HCT116 (cell line): ENCODE results near the gene PLCXD3.

ENCODE experiments used
- ELF1 ChIP-seq: IDR thresholded peaks from 2 replicates; pipeline ENCODE4 v1.6.1; 2012; ENCODE audit warnings: low read depth, borderline replicate concordance
- FOSL1 ChIP-seq: IDR thresholded peaks from 2 replicates; pipeline ENCODE4 v1.6.1; 2012; ENCODE audit warnings: low read depth
- MAX ChIP-seq: IDR thresholded peaks from 2 replicates; pipeline ENCODE4 v1.6.1; 2012
- POLR2A ChIP-seq: IDR thresholded peaks from 2 replicates; pipeline ENCODE4 v1.7.0; 2011; ENCODE audit warnings: borderline replicate concordance; ENCODE audit not compliant: insufficient read depth, insufficient read length; ENCODE audit errors: extremely low read depth
- TF ChIP-seq, protein P1 (sequence below), 3 experiments: fragments of 200-600 bp in 1 of 3; sonication (generic) in 1 of 3; IDR thresholded peaks in 2 of 3; conservative IDR thresholded peaks in 1 of 3; 2 replicates each; pipeline ENCODE4 v1.5.1; 2012 to 2017; ENCODE audit warnings: low read depth in 2 of 3, low read length in 2 of 3, antibody characterized with exemption in 1 of 3, borderline replicate concordance in 1 of 3, control low read depth in 1 of 3, mild to moderate bottlenecking in 1 of 3, mixed read lengths in 1 of 3, mixed run types in 1 of 3, moderate library complexity in 1 of 3; ENCODE audit not compliant: insufficient read depth in 1 of 3
- TF ChIP-seq, protein P2 (sequence below): IDR thresholded peaks from 2 replicates; pipeline ENCODE4 v1.6.1; 2012; ENCODE audit warnings: low read depth

DNA sequence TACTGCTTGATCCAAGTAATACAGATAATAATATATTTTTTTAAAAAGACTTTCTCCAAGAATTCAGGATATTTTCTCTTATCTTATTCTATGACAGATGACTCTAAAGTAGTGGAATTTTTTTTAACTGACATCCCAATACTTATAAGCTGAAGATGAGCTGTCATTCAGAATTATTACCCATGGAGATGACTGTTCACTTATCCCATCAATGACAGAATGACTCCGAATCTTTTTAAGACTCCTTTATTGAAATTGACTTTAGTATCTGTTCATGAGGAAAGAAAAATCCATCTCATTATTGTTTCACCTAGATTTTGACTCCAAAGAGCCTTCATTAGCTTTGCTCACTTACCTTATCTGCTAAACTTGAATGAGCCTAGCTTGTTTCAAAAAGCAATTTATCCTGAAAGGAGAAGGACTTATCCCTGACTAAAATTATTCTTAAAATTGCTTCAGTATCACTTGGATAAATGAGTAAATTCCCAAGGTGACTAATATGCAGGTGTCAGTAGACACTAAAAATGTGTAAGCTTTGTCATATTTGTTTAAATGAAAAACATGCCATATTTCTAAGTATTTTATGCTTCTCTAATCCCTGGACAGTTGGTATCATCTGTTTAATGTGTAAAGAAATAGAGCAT, 146.9 kb downstream of the PLCXD3 start:
- TF ChIP-seq MAX = no peak
- TF ChIP-seq POLR2A = no peak
- no peak for TF ChIP-seq ELF1
- TF ChIP-seq, protein P1, sequence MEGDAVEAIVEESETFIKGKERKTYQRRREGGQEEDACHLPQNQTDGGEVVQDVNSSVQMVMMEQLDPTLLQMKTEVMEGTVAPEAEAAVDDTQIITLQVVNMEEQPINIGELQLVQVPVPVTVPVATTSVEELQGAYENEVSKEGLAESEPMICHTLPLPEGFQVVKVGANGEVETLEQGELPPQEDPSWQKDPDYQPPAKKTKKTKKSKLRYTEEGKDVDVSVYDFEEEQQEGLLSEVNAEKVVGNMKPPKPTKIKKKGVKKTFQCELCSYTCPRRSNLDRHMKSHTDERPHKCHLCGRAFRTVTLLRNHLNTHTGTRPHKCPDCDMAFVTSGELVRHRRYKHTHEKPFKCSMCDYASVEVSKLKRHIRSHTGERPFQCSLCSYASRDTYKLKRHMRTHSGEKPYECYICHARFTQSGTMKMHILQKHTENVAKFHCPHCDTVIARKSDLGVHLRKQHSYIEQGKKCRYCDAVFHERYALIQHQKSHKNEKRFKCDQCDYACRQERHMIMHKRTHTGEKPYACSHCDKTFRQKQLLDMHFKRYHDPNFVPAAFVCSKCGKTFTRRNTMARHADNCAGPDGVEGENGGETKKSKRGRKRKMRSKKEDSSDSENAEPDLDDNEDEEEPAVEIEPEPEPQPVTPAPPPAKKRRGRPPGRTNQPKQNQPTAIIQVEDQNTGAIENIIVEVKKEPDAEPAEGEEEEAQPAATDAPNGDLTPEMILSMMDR (IDR thresholded peaks at IDR 0.05 in 2 of 3, conservative IDR thresholded peaks at IDR 0.05 in 1 of 3; ENCODE audit: borderline replicate concordance in 1 of 3, insufficient read depth in 1 of 3, low read depth in 2 of 3, low read length in 2 of 3) = no peak
- TF ChIP-seq FOSL1 = no peak
- TF ChIP-seq, protein P2, sequence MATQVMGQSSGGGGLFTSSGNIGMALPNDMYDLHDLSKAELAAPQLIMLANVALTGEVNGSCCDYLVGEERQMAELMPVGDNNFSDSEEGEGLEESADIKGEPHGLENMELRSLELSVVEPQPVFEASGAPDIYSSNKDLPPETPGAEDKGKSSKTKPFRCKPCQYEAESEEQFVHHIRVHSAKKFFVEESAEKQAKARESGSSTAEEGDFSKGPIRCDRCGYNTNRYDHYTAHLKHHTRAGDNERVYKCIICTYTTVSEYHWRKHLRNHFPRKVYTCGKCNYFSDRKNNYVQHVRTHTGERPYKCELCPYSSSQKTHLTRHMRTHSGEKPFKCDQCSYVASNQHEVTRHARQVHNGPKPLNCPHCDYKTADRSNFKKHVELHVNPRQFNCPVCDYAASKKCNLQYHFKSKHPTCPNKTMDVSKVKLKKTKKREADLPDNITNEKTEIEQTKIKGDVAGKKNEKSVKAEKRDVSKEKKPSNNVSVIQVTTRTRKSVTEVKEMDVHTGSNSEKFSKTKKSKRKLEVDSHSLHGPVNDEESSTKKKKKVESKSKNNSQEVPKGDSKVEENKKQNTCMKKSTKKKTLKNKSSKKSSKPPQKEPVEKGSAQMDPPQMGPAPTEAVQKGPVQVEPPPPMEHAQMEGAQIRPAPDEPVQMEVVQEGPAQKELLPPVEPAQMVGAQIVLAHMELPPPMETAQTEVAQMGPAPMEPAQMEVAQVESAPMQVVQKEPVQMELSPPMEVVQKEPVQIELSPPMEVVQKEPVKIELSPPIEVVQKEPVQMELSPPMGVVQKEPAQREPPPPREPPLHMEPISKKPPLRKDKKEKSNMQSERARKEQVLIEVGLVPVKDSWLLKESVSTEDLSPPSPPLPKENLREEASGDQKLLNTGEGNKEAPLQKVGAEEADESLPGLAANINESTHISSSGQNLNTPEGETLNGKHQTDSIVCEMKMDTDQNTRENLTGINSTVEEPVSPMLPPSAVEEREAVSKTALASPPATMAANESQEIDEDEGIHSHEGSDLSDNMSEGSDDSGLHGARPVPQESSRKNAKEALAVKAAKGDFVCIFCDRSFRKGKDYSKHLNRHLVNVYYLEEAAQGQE = no peak
